Liver (tissue), 9 donors: ENCODE data around the gene FBP1. TPM values are rescaled to one million over a fixed set of nuclear protein-coding genes. Genes with fewer than 3 reads are reported as not detected.

Experiments
- DNase-seq: peaks from one replicate; pipeline ENCODE4 v3.0.0-alpha.2; 2017; ENCODE audit warnings: low spot score
- H3K27ac ChIP-seq, 2 donors: one replicate each; pipeline ENCODE4 v1.7.0; 2013; ENCODE audit warnings: inconsistent platforms in 2 of 2, low read length in 2 of 2, control low read depth in 1 of 2, low read depth in 1 of 2, mild to moderate bottlenecking in 1 of 2
- H3K27me3 ChIP-seq, 4 donors: one replicate each; pipeline versions ENCODE4 v1.6.1 to v1.7.0; 2013; ENCODE audit warnings: low read length in 3 of 4, inconsistent platforms in 1 of 4, mild to moderate bottlenecking in 1 of 4, moderate library complexity in 1 of 4; ENCODE audit not compliant: control insufficient read depth in 4 of 4, insufficient read depth in 4 of 4
- H3K36me3 ChIP-seq, 4 donors: one replicate each; pipeline versions ENCODE4 v1.6.1 to v1.7.0; 2013; ENCODE audit warnings: low read length in 3 of 4, mild to moderate bottlenecking in 3 of 4, low read depth in 1 of 4, moderate library complexity in 1 of 4; ENCODE audit not compliant: control insufficient read depth in 4 of 4, insufficient read depth in 3 of 4
- H3K4me1 ChIP-seq, 4 donors: one replicate each; pipeline versions ENCODE4 v1.6.1 to v1.7.0; 2013; ENCODE audit warnings: low read length in 3 of 4, mild to moderate bottlenecking in 3 of 4, moderate library complexity in 1 of 4; ENCODE audit not compliant: control insufficient read depth in 4 of 4, insufficient read depth in 4 of 4
- H3K4me3 ChIP-seq, 3 donors: one replicate each; pipeline versions ENCODE4 v1.6.1 to v1.7.0; 2013; ENCODE audit warnings: low read length in 3 of 3, control low read depth in 1 of 3, low read depth in 1 of 3, mild to moderate bottlenecking in 1 of 3
- H3K9ac ChIP-seq, 2 donors: one replicate each; pipeline ENCODE4 v1.7.0; 2013; ENCODE audit warnings: low read length in 2 of 2, mild to moderate bottlenecking in 2 of 2, moderate library complexity in 2 of 2, control low read depth in 1 of 2, low read depth in 1 of 2
- H3K9me3 ChIP-seq, 4 donors: one replicate each; pipeline versions ENCODE4 v1.6.1 to v1.7.0; 2013; ENCODE audit warnings: low read length in 3 of 4; ENCODE audit not compliant: control insufficient read depth in 4 of 4
- ATF3 ChIP-seq: IDR thresholded peaks from 2 replicates; pipeline ENCODE4 v1.6.1; 2016; ENCODE audit warnings: antibody characterized with exemption
- CTCF ChIP-seq: fragments of 150-350 bp; IDR thresholded peaks from 2 replicates; pipeline ENCODE4 v1.5.1; 2017; ENCODE audit warnings: improper control_type of control experiment, low read depth, low read length; ENCODE audit not compliant: missing input control
- EGR1 ChIP-seq, 2 donors: IDR thresholded peaks; 2 replicates each; pipeline ENCODE4 v1.6.1; 2016 to 2018; ENCODE audit warnings: antibody characterized with exemption in 2 of 2, low read depth in 2 of 2
- FOXA1 ChIP-seq: IDR thresholded peaks from 2 replicates; pipeline ENCODE4 v1.6.1; 2016; ENCODE audit warnings: antibody characterized with exemption
- FOXA2 ChIP-seq: IDR thresholded peaks from 2 replicates; pipeline ENCODE4 v1.6.1; 2016; ENCODE audit warnings: antibody characterized with exemption
- GABPA ChIP-seq, 2 donors: IDR thresholded peaks in 1 of 2; conservative IDR thresholded peaks in 1 of 2; 2 replicates each; pipeline ENCODE4 v1.6.1; 2016; ENCODE audit warnings: antibody characterized with exemption in 2 of 2, mild to moderate bottlenecking in 1 of 2, moderate library complexity in 1 of 2
- HNF4A ChIP-seq, 2 donors: conservative IDR thresholded peaks; 2 replicates each; pipeline ENCODE4 v1.6.1; 2016; ENCODE audit warnings: antibody characterized with exemption in 2 of 2, mild to moderate bottlenecking in 2 of 2
- HNF4G ChIP-seq: IDR thresholded peaks from 2 replicates; pipeline ENCODE4 v1.6.1; 2016; ENCODE audit warnings: antibody characterized with exemption
- JUND ChIP-seq, 2 donors: IDR thresholded peaks; 2 replicates each; pipeline ENCODE4 v1.6.1; 2016; ENCODE audit warnings: antibody characterized with exemption in 2 of 2
- MAX ChIP-seq: IDR thresholded peaks from 2 replicates; pipeline ENCODE4 v1.6.1; 2016; ENCODE audit warnings: antibody characterized with exemption
- NR2F2 ChIP-seq: IDR thresholded peaks from 2 replicates; pipeline ENCODE4 v1.6.1; 2016; ENCODE audit warnings: antibody characterized with exemption
- RAD21 ChIP-seq, 2 donors: IDR thresholded peaks; 2 replicates each; pipeline ENCODE4 v1.6.1; 2016; ENCODE audit warnings: antibody characterized with exemption in 2 of 2, mild to moderate bottlenecking in 2 of 2
- REST ChIP-seq: IDR thresholded peaks from 2 replicates; pipeline ENCODE4 v1.6.1; 2016; ENCODE audit warnings: antibody characterized with exemption, mild to moderate bottlenecking
- RXRA ChIP-seq, 2 donors: IDR thresholded peaks; 2 replicates each; pipeline ENCODE4 v1.6.1; 2017 to 2018; ENCODE audit warnings: antibody characterized with exemption in 2 of 2, mild to moderate bottlenecking in 1 of 2
- SP1 ChIP-seq: IDR thresholded peaks from 2 replicates; pipeline ENCODE4 v1.6.1; 2018; ENCODE audit warnings: antibody characterized with exemption, mild to moderate bottlenecking
- TAF1 ChIP-seq: conservative IDR thresholded peaks from 2 replicates; pipeline ENCODE4 v1.6.1; 2016; ENCODE audit warnings: antibody characterized with exemption, mild to moderate bottlenecking
- YY1 ChIP-seq: IDR thresholded peaks from 2 replicates; pipeline ENCODE4 v1.6.1; 2016; ENCODE audit warnings: antibody characterized with exemption, mild to moderate bottlenecking
- ZBTB33 ChIP-seq: IDR thresholded peaks from 2 replicates; pipeline ENCODE4 v1.6.1; 2016; ENCODE audit warnings: antibody characterized with exemption
- WGBS: extraction: QIAGEN DNeasy Blood & Tissue Kit; methylation state at CpG from one replicate; pipeline ENCODE4 v1.1.7; 2013; 5-methylcytosine and 5-hydroxymethylcytosine counted together
- polyA plus RNA-seq, 2 donors: library from polyadenylated mRNA; stranded (reverse) in 1 of 2; unstranded in 1 of 2; fragments of 200-250 nt in 1 of 2; fragments of >200 nt in 1 of 2; fragmentation: Nextera tagmentation in 1 of 2; extraction: Ambion mirVana in 1 of 2; gene quantifications; one replicate each; pipeline versions ENCODE4 v1.2.1 to v1.2.3, GENCODE V29; 2013 to 2015
- total RNA-seq, 2 donors: library from RNA; depleted of rRNA; stranded (reverse); fragments of >200 nt; gene quantifications; one replicate each; pipeline ENCODE4 v1.2.3, GENCODE V29; 2014
- donor health status: healthy.
- donor health status: healthy.
- donor health status: healthy.
- donor health status: healthy.
- donor health status: healthy.

FBP1 gene
- total and polyA plus RNA-seq, 4 donors = 27.8 to 574 (median 317) TPM

GRCh38 chr9:94668418-94668927, 29.2 kb upstream of the FBP1 start:
- Histone ChIP-seq H3K27ac (peak overlapping the region; percentile 96 to 100), H3K4me3 (no peak overlapping the region), H3K27me3 (no peaks in the 10 kb centered on the region), H3K9me3 (no peaks in the 10 kb centered on the region), H3K9ac (peak overlapping the region in 1 of 2 donors; percentile 94), H3K36me3 (no peaks in the 10 kb centered on the region), H3K4me1 (peaks cover 11 to 44% (median 28%) of the 10 kb centered on the region in 4 donors)
- no peak for DNase-seq
- peak; percentile 42 for TF ChIP-seq TAF1
- TF ChIP-seq ATF3 = peak; percentile 5
- no peak for TF ChIP-seq NR2F2
- TF ChIP-seq FOXA1 = peak; percentile 5
- WGBS = 29% methylated on average over 6 of the region's 6 CpGs

- peaks cover 14 to 44% (median 29%) of the 10 kb centered on the region in 4 donors for H3K4me1 ChIP-seq
- DNase-seq = peak; percentile 58
- no peaks in the 10 kb centered on the region for H3K27me3 ChIP-seq
- peak overlapping the region; percentile 96 to 100 for H3K27ac ChIP-seq
- peak overlapping the region; percentile 68 to 93 for H3K9ac ChIP-seq
- no peaks in the 10 kb centered on the region for H3K9me3 ChIP-seq
- 34% methylated on average over 14 of the region's 14 CpGs for WGBS
- H3K36me3 ChIP-seq = no peaks in the 10 kb centered on the region
- H3K4me3 ChIP-seq = no peak overlapping the region
- TF ChIP-seq CTCF = no peak
- TF ChIP-seq TAF1 = peak; percentile 53
- TF ChIP-seq FOXA2 = peak; percentile 81
- peak; percentile 79 to 94 for TF ChIP-seq JUND (IDR thresholded peaks at IDR 0.05)
- peak; percentile 61 for TF ChIP-seq REST
- peak; percentile 74 for TF ChIP-seq ATF3
- TF ChIP-seq ZBTB33 = peak; percentile 95
- TF ChIP-seq GABPA (IDR thresholded peaks at IDR 0.05 in 1 of 2, conservative IDR thresholded peaks at IDR 0.05 in 1 of 2) = peak in 1 of 2 donors; percentile 60
- peak; percentile 98 to 99 for TF ChIP-seq RXRA (IDR thresholded peaks at IDR 0.05)
- TF ChIP-seq MAX = peak; percentile 86
- TF ChIP-seq EGR1 (IDR thresholded peaks at IDR 0.05; ENCODE audit: low read depth in 2 of 2) = peak in 1 of 2 donors; percentile 87
- TF ChIP-seq SP1 = peak; percentile 100
- peak; percentile 89 for TF ChIP-seq HNF4G
- TF ChIP-seq FOXA1 = peak; percentile 59
- peak; percentile 77 for TF ChIP-seq NR2F2
- TF ChIP-seq HNF4A (conservative IDR thresholded peaks at IDR 0.05) = peak; percentile 96 to 98
- TF ChIP-seq RAD21 (IDR thresholded peaks at IDR 0.05) = peak; percentile 60 to 67
- peak; percentile 69 for TF ChIP-seq YY1
Observed at GRCh38 chr9:94666364-94667099, 27.2 kb upstream of the FBP1 start.
